Nephron (organoid): ENCODE data around the gene KDR.

Source experiments
- H3K27ac Mint-ChIP-seq, 3 experiments: 2 replicates each; pipeline ENCODE4 v1.8.0; 2020; ENCODE audit warnings: mixed read lengths in 3 of 3, mild to moderate bottlenecking in 2 of 3, moderate library complexity in 1 of 3
- H3K27me3 Mint-ChIP-seq: 2 replicates; pipeline ENCODE4 v1.8.0; 2021; ENCODE audit warnings: low read depth, mild to moderate bottlenecking, moderate library complexity, mixed read lengths
- H3K36me3 Mint-ChIP-seq: 2 replicates; pipeline ENCODE4 v1.8.0; 2020; ENCODE audit warnings: low read depth, mixed read lengths
- H3K4me1 Mint-ChIP-seq: 2 replicates; pipeline ENCODE4 v1.8.0; 2020; ENCODE audit warnings: mixed read lengths
- H3K4me3 Mint-ChIP-seq, 3 experiments: 2 replicates each; pipeline ENCODE4 v1.8.0; 2020; ENCODE audit warnings: mild to moderate bottlenecking in 3 of 3, mixed read lengths in 3 of 3, moderate library complexity in 2 of 3
- H3K9me3 Mint-ChIP-seq: 2 replicates; pipeline ENCODE4 v1.8.0; 2020; ENCODE audit warnings: mixed read lengths
- TF ChIP-seq, protein P1 (sequence below), 3 experiments: fragments of 200-600 bp; sonication (generic); IDR thresholded peaks; one replicate each; pipeline ENCODE4 v1.5.0; 2021; ENCODE audit warnings: antibody characterized with exemption in 3 of 3; ENCODE audit not compliant: unreplicated experiment in 3 of 3

Gene KDR

DNA sequence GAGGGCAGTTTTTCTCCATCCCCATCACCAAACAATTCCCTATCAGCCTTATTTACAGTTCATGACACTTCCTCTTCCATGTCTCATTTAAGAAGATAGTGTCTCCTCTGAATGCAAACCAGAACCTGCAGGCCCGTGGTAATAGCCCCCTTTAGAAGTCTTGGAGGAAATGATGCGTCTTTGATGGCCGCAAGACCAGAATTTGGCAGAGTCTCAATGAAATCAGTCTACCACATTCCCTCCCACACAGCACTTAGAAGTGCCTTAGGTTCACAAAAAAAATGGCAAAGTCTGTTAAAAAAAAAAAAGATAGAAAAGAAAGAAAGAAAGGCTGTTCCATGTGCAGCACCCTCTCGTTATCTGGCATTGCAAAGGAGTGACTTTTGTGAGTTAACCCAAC lies 2.1 kb upstream of the KDR start:
- H3K4me1 Mint-ChIP-seq, result peaks cover 27% of the 10 kb centered on the region
- peaks cover 3% of the 10 kb centered on the region for H3K9me3 Mint-ChIP-seq
- H3K27me3 Mint-ChIP-seq, result peaks cover 53% of the 10 kb centered on the region
- no peaks in the 10 kb centered on the region for H3K36me3 Mint-ChIP-seq
- no peak overlapping the region for H3K27ac Mint-ChIP-seq
- H3K4me3 Mint-ChIP-seq, result peak overlapping the region in 2 of 3 experiments; percentile 40 to 44
- TF ChIP-seq, protein P1, sequence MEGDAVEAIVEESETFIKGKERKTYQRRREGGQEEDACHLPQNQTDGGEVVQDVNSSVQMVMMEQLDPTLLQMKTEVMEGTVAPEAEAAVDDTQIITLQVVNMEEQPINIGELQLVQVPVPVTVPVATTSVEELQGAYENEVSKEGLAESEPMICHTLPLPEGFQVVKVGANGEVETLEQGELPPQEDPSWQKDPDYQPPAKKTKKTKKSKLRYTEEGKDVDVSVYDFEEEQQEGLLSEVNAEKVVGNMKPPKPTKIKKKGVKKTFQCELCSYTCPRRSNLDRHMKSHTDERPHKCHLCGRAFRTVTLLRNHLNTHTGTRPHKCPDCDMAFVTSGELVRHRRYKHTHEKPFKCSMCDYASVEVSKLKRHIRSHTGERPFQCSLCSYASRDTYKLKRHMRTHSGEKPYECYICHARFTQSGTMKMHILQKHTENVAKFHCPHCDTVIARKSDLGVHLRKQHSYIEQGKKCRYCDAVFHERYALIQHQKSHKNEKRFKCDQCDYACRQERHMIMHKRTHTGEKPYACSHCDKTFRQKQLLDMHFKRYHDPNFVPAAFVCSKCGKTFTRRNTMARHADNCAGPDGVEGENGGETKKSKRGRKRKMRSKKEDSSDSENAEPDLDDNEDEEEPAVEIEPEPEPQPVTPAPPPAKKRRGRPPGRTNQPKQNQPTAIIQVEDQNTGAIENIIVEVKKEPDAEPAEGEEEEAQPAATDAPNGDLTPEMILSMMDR (IDR thresholded peaks at IDR 0.05; ENCODE audit: unreplicated experiment in 3 of 3), result no peak

DNA sequence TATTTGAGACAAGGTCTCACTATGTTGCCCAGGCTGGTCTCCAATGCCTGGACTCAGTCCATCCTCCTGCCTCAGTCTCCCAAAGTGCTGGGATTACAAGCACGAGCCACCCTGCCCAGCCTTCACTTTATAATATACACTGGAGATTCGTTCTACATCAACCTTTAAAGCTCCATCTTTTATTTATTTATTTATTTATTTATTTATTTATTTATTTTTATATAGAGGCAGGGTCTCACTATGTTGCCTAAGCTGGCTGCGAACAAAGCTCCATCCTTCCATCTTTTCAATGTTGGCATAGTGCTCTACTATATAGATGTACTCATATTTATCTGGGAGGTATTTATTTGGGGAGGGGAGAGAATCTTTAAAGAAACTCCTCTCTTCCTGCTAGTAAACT lies 1.7 kb upstream of the KDR start:
- Mint-ChIP-seq H3K27ac (no peak overlapping the region), H3K4me1 (peaks cover 27% of the 10 kb centered on the region), H3K36me3 (no peaks in the 10 kb centered on the region), H3K4me3 (peak overlapping the region; percentile 66 to 87 (median 73)), H3K27me3 (peaks cover 58% of the 10 kb centered on the region), H3K9me3 (peaks cover 3% of the 10 kb centered on the region)
- TF ChIP-seq, protein P1 (IDR thresholded peaks at IDR 0.05; ENCODE audit: unreplicated experiment in 3 of 3), result no peak

DNA sequence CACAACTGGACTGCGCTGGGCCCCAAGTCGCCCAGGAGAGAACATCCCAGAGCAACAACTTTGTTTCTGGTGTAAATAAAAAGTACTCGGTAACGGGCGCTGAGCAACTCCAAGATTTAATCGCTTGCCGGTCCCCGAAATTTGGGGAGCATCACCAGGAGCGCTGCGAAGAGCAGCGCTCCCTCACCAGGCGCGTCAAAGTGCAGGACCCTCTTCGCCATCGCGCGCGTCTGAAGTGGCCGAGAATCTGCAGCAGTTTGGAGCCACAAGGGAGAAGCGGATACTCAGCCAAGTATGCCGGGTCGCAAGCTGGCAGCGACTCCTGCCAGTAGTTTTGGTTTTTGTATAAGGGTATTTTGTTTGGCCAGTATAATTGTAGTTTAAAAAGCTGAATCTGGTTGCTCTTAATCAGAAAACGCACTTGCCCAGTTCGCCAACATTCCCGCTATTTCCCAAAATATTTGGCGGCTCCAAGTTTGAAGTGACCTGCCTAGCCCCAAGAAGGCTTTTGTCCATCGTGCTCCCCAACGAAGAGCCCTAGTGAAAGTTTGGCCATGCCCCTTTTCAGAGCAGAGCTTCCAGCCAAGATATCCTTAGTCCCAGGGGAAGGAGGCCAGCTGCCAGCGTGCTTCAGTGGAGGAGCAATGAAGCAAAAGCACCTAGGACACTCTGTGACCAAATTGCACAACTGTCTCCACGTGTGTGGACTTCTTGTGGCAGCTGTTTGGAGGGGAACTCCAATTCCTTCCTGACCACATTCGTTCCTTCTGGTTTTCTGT lies 557 bp upstream of the KDR start:
- Mint-ChIP-seq H3K9me3 (peaks cover 3% of the 10 kb centered on the region), H3K4me3 (peak overlapping the region; percentile 85 to 89 (median 87)), H3K27me3 (peaks cover 63% of the 10 kb centered on the region), H3K4me1 (peaks cover 27% of the 10 kb centered on the region), H3K27ac (no peak overlapping the region), H3K36me3 (no peaks in the 10 kb centered on the region)
- TF ChIP-seq, protein P1 (IDR thresholded peaks at IDR 0.05; ENCODE audit: unreplicated experiment in 3 of 3), result no peak

DNA sequence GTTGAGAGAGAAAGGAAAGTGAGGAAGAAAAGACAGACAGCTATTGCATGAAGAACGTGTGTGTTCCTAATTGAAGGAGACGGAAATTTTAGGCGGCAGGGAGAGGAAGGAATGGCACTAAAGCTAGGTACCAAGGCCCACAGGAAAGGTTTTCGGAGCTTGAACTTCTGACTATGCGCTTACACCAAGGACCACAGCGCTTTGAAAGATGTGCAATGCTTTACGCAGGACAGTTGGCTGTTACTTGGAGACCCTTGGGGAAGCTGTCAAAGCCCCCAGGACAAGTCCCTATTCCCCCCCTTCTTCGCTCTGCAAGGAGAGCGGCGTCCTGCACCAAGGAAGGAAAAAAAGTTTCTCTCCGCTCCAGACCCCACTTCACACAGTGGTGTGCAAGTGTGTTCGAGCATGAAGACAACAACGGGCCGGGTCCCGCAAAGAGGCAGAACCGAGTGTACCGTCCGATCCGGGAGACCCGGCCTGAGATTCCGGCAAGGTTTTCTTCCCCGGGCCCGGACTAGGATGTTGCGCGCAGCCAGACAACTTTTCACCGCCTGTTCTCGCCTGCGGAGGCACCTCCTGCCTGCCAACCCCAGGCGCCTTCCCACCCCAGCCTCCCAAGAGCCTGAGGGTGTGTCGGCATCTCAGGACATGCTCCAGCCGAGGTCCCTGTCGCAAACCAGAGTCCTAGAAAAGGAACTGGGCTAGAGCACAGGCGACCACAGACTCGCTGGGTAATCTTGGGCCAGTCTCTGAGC lies 896 bp downstream of the KDR start:
- peak overlapping the region; percentile 77 to 89 (median 85) for H3K4me3 Mint-ChIP-seq
- TF ChIP-seq, protein P1 (IDR thresholded peaks at IDR 0.05; ENCODE audit: unreplicated experiment in 3 of 3), result no peak
- peaks cover 63% of the 10 kb centered on the region for H3K27me3 Mint-ChIP-seq
- no peak overlapping the region for H3K27ac Mint-ChIP-seq
- peaks cover 3% of the 10 kb centered on the region for H3K9me3 Mint-ChIP-seq
- peaks cover 27% of the 10 kb centered on the region for H3K4me1 Mint-ChIP-seq
- no peaks in the 10 kb centered on the region for H3K36me3 Mint-ChIP-seq

DNA sequence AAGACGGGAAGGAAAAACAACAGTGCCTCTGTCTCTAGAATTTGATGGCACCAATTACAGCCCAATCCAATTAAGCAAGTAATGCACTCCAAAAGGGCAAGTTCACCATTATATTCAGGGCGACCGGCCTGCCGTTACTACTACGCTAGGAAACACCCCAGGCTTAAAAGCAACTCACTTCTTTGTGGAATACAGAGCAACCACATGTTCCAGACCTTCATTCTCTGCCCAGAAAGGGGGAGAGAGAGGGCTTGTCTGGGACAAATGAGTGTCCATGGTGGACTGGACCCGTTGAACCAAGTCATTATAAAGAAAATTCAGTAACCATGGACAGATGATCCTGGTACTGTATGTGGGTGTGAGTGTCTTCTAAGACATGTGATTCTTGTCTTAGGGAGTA lies 1.6 kb downstream of the KDR start:
- no peak overlapping the region for H3K27ac Mint-ChIP-seq
- TF ChIP-seq, protein P1 (IDR thresholded peaks at IDR 0.05; ENCODE audit: unreplicated experiment in 3 of 3), result no peak
- H3K36me3 Mint-ChIP-seq, result no peaks in the 10 kb centered on the region
- peak overlapping the region; percentile 77 to 89 (median 85) for H3K4me3 Mint-ChIP-seq
- peaks cover 63% of the 10 kb centered on the region for H3K27me3 Mint-ChIP-seq
- H3K4me1 Mint-ChIP-seq, result peaks cover 27% of the 10 kb centered on the region
- H3K9me3 Mint-ChIP-seq, result peaks cover 3% of the 10 kb centered on the region
